HG02678 (cell line): ENCODE data around the gene FAM193B.
"Not testable (repeated sequence)": the region's sequence is repeated elsewhere in the genome, so short reads cannot be mapped to it uniquely, and the experiment has no call there.

ENCODE experiments used
- ATAC-seq: cut with Tn5 transposase; IDR thresholded peaks from one replicate; pipeline ENCODE4 v1.9.1; 2021; ENCODE audit warnings: mild to moderate bottlenecking, moderate library complexity; ENCODE audit not compliant: unreplicated experiment

FAM193B gene

GRCh38 chr5:177578316-177578715, 24.0 kb upstream of the FAM193B start:
- ATAC-seq: no peak

DNA sequence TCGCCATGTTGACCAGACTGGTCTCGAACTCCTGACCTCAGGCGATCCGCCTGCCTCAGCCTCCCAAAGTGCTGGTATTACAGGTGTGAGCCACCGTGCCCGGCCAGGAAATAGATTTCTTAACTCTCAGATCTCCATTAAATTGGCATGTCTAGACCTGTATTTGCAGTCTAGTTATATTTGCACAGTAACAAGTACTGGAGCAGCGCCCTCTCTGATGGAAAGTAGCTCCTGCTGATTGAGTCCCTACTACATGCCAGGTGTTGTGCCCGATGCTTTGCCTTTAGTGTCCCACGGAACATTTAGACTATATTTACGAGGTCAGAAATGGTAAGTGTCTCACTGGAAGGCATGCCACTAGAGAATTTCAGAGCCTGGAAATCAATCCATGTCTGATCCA, 21.8 kb upstream of the FAM193B start:
- no peak for ATAC-seq

GRCh38 chr5:177575488-177575887, 21.1 kb upstream of the FAM193B start:
- no peak for ATAC-seq

DNA sequence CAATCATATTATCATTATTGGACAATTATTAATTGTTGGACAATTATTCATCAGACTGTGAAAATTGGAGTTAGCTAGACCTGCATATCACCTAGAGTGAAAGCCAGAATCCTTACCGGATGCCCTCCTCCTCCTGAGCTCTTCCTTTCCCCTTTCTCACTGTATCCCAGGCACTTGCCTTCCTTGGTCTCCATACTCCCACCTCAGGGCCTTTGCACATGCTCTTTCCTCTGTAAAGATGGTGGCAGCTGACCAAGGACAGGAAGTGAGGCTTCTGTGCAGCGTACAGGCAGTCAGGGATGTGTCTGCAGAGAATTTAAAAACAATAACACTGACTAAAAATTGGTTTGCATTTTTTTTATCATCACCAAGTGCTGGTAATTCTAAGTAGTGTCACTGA, 15.5 kb upstream of the FAM193B start:
- ATAC-seq: no peak

DNA sequence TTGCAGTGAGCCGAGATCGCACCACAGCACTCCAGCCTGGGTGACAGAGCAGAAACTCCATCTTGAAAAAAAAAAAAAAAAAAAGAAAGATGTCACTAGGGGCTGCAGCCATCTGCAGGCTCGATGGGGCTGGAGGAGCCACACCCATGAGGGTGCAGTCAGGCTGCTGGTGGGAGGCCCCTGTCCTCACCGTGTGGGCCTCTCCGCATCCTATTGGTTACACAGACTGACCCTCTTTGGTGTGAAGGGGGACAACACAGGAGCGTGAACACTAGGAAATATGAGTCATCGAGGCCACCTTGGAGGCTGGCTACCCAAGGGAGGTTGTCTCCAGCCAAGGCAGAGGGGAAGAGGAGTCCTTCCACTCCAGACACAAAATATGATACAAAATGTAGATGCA, 14.0 kb upstream of the FAM193B start:
- no peak for ATAC-seq

GRCh38 chr5:177565046-177565445, 10.7 kb upstream of the FAM193B start:
- no peak for ATAC-seq

DNA sequence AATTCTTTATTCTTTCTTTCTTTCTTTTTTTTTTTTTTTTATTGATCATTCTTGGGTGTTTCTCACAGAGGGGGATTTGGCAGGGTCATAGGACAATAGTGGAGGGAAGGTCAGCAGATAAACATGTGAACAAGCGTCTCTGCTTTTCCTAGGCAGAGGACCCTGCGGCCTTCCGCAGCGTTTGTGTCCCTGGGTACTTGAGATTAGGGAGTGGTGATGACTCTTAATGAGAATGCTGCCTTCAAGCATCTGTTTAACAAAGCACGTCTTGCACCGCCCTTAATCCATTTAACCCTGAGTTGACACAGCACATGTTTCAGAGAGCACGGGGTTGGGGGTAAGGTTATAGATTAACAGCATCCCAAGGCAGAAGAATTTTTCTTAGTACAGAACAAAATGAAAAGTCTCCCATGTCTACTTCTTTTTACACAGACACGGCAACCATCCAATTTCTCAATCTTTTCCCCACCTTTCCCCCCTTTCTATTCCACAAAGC, 5.1 kb upstream of the FAM193B start:
- not testable (repeated sequence) for ATAC-seq

DNA sequence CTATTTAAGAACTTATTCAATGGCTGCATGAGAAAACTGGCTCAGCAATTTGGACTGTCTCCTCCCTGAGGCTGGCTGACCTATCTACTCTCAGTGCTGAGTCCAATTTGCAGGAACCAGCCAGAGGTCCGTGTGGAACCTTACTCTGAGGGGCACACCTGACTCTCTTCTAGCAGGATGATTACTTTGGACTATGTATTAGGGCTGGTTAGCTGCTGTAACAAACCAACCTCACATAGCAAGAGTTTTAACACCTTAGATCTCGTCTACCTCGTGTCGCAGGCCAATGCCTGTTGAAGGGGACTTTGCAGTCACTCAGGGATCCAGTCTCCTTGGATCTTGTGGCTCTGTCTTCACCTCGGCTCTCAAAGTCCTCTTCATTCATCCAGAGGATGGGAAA, 3.4 kb upstream of the FAM193B start:
- no peak for ATAC-seq

DNA sequence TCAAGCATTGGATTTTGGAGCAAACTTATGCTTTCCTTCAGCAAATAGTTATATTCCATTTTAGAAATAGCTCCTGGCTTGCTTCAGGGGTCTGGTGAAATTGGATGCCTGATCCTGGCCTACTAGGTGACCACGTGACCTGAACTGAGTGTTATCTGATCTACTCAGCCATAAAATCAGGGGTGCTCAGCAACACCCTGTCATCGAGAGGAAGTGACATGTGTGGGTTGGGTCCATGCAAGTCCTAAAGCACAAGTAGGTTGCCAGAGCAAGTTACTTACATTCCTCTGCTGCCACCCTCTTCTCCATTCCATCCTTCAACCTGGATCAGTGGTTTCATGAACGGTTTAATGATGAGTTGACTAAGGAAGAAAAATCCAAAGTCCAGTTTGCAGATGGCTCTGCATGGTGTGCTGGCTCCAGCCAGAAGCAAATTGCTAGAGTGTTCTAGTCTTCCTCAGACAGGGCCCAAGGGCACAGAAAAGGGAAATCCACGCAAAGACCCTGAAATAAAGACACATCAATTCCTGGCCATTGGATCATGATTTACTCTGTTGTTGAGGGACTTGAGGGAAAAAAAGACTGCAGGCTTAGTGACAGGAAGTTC, 2.8 kb upstream of the FAM193B start:
- ATAC-seq: no peak

DNA sequence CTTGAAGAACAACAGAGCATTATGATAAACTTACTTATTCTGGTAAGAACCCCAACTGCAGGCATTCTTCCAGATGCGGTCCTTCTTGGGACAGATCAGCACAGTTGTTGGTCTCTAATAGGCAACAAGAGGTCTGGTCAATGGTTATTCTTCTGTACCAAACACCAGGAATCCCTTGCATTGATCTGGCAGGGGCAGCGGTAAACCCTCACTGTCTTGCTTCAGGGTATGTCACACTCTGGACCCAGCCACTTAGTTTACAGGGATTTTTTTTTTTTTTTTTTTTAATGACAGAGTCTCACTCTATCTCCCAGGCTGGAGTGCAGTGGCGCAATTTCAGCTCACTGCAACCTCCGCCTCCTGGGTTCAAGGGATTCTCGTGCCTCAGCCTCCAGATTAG, 1.3 kb upstream of the FAM193B start:
- no peak for ATAC-seq

DNA sequence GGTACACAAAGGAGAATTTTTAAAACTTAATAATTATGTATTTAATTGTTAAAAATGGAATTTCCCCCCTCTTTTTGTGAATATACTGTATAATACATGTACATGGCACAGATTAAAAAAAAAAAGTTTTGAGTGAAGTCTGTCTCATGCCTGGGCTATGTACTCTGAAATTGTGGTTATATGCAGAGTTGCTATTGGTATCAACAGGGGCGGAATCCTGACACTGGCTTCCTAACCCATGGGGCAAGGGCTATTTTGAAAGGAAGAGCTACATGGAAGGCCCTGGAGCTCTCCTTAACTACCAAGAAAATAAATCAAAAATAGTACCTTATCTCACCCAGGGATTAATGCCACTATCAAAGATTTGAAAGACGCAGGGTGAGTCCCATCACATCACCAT, 865 bp upstream of the FAM193B start:
- no peak for ATAC-seq

DNA sequence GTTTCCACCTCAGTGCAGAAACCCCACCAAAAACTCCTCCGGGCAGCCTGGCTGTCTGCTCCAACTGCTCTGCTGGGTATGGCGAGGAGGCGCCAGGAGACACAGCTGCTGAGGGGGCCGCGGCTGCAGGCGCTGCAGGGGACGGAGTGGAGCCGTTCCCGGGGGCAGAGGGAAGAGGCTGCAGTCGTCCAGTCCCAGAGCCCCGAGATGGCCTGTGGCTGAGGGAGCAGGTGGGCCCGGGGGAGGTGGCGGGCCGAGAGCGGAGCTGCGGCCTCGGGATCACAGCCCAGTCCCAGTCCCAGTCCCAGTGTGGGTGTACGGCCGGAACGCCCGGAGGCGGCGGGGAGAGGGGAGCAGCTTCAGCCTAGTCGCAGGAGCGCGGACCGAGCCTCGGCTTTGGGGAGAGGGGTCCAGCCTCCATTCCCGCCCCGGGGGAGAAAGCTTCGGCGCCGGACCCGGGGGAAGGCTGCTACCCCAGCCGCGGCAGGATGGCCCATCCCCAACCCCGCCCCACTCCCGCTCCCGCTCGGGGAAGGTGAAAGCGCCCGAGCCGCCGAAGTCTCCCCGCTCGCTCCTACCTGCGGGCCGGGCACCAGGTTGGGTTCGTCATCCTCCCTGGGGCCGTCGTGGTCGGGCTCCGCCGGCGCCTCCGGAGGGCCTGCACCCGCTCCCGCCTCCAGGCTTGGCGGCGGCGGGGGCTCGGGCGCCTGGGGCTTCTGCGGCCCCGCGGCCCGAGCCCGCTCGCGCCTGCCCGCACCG, 513 bp downstream of the FAM193B start:
- peak; percentile 40 for ATAC-seq

- ATAC-seq: no peak
Measured at GRCh38 chr5:177552839-177553455, 1.4 kb downstream of the FAM193B start.

GRCh38 chr5:177550122-177550521, 4.2 kb downstream of the FAM193B start:
- ATAC-seq: no peak

- ATAC-seq: no peak
Measured at GRCh38 chr5:177548495-177548894, 5.9 kb downstream of the FAM193B start.

DNA sequence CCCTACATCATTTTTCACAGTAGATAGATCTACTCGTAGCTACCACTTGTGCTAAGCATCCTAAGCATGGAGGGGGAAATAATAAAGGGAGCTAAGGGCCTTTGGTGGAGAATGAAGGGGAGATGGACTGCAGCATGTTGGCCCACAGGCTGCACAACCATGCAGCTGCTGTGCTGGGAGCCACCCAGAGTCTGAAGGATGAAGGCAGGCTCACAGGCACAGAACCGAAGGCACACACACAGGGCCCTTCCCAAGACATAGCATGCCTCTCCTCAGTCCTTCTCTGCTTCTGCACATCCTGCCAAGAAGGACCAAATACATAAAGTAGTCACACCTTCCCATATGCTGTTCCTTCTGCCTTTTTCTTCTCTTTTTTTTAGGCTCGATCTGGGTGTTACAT, 6.6 kb downstream of the FAM193B start:
- no peak for ATAC-seq

DNA sequence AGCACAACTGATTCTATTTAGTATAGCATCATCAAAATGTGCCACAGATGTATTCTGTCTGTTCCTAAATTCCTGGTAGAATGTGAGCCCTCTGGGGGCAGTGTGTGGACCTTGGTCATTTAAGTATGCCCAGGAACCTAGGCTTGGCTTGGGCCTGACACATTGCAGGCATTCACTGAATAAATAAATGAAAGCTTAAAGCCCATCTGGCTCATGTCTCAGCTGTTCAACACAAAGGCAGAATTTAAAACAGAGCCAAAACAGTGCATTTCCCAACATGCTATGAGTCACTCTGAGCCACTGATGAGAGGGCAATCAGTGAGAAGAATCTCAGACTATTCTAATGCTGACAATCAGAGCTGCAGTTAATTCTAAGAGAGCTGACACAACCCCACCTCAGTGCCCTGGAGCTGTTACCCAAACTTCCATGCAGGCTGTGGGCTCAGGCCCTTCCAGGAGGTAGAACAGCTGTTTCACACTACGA, 8.1 kb downstream of the FAM193B start:
- no peak for ATAC-seq

DNA sequence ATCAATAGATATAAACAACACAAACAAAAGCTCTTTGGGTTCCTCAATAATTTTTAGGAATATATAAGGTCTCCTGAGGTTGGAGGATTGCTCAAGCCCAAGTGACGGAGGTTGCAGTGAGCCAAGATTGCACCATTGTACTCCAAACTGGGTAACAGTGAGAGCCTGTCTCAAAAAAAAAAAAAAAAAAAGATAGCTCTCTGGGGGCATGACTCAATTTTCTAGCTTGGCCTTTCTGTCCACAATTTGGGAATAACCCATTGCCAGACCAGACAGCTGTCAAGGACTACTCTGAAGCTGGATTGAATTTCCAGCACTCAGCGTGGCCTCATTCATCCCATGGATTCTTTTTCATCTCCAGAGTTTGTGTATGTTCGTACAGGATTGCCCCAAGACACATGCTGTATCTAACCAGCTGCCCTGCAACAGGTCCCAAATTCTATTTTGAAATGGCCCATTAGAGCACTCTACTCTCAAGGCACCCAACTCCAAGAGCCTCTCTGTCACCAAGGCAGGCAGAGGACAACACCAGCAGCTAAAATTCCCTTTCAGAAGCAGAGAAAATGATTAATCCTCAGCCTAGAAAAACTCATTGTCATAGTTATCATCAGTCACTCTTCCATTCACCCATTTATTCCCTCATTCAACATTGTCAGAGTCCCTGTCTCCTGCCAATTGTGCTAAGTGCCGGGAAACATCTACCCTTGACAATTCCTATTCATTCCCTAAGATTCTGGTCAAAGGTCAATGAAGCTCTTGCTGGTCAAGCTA, 8.7 kb downstream of the FAM193B start:
- ATAC-seq: no peak

GRCh38 chr5:177542816-177543465, 11.4 kb downstream of the FAM193B start:
- no peak for ATAC-seq

DNA sequence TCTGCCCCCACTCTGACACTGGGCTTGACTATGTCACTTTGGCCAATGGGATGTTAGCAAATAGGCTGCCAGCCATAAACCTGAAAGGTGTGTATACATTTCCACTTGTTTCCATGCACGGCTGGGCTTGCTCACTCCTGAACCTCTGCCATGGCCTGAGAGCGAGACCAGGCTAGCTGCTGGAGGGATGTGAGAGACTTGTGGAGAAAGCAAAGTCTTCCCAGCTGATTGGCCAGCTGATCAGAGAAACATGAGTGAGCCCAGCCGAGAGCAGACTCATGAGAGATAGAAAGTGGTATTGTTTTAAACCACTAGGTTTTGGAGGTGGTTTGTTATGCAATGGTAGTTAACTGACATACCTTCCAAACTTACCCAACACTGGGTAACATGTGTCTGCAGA, 13.9 kb downstream of the FAM193B start:
- no peak for ATAC-seq

- no peak for ATAC-seq
Measured at GRCh38 chr5:177539411-177539810, 15.0 kb downstream of the FAM193B start.
